ENCODE measurements around the gene CSMD2.

CSMD2 gene

DNA sequence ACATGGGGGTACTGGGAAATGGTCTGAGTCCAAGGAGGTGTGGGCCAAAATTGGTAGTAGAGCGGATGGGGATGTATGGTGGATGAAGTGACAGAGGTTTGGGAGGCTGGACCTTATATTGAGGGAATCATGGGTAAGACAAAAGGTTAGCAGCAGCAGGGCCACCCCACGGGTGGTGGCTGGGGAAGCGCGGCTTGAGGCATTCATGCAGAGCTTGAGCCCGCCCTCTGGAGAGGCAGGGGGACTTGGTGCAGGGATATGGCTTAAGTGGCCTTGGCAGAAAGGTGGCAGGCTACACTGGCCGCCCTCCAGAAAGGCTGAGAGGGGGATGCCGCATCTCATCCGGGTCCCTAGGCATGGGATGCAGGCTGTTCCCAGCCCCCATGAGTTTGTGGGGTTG is 269.6 kb downstream of the CSMD2 start:
- DNase-seq: no peak

DNA sequence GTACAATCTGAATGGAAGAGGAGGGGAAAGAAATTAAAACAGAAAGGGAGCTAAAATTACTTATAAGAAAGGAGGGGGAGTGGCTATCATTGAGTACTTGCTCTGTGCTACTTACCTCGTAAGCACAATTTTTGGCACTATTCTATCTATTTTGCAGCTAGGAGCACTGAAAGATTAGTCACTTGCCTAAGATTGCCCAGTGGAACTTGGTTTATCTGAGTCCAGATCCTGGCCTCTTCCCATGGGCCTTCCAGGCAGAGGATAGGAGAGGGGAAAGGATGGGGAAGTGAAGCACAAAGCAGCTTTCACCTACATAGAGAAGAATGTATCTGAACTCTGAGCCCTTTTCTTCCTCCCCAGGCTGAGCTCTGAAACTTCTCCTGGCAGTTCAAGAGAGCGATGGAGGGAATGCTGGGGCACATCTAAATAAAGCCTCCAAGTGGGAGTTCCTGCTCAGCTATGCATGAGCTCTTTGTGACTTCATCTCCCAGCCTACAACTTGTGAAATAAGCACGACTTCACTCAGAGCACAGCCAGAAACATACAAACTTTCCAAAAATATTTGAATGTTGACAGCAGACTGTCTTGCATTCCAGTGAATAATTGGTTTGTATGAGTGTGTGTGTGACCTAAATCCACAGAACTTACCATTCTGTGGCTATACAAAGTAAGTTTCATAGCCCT is 271.7 kb downstream of the CSMD2 start:
- no peak for DNase-seq

- no peak for DNase-seq
Observed at GRCh38 chr1:33886496-33886895, 278.5 kb downstream of the CSMD2 start.

- DNase-seq: no peak
Observed at GRCh38 chr1:33880305-33880704, 284.7 kb downstream of the CSMD2 start.

GRCh38 chr1:33878392-33878791 is 286.6 kb downstream of the CSMD2 start:
- DNase-seq: no peak

DNA sequence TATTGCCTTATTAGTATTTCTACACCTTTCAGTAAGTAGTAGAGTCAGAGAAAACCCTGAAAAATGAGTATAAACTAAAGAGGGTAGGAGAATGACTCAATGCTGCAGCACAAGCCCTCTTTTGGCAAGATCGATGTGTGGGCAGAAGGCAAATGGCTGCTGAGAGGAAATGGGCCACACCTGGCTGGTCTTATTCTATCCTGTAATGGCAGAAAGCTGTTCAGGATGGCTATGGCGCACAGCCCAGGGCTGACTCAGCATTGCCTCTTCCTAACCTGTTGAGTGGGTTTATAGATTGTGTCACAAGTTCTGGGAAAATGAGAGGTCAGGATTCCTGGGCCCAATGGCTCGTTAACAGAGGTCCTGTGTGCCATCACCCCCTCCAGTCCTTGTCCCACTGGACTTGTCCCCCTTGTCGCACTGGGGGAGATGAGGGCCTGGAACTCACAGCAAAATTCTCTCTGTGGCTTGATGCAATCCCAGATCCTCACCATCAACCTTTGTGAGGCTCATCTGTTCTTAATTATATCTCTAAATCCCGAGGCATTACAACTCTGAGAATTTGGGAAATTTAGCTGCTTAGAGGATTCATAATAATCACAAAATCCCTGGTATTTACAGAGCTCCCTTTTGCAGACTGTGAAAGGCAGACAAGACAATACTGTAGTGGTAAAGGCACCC is 287.9 kb downstream of the CSMD2 start:
- no peak for DNase-seq

- DNase-seq: no peak
Observed at GRCh38 chr1:33875862-33876261, 289.2 kb downstream of the CSMD2 start.

DNA sequence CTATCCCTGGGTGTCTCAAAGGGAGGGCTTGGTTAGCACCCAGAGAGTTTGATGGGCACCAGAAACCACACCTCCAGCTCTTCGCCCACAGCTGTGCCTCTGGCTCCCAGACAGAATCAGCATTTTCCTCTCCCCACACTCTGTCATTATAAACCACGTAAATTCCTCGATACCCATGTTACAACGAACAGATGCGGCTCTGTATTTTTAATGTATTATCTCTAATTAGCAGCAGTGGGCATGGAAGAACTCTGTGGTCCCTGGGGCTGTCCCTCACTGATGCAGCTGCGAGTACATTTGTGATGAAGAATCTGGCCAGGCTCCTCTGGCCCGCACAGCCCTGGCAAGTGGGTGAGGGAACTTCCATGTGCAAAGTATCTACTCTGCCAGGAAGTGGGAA is 290.4 kb downstream of the CSMD2 start:
- DNase-seq: no peak

- DNase-seq: no peak
Observed at GRCh38 chr1:33872683-33873082, 292.3 kb downstream of the CSMD2 start.

GRCh38 chr1:33872275-33872674 is 292.8 kb downstream of the CSMD2 start:
- DNase-seq: no peak

- DNase-seq: no peak
Observed at GRCh38 chr1:33867684-33868083, 297.3 kb downstream of the CSMD2 start.

DNA sequence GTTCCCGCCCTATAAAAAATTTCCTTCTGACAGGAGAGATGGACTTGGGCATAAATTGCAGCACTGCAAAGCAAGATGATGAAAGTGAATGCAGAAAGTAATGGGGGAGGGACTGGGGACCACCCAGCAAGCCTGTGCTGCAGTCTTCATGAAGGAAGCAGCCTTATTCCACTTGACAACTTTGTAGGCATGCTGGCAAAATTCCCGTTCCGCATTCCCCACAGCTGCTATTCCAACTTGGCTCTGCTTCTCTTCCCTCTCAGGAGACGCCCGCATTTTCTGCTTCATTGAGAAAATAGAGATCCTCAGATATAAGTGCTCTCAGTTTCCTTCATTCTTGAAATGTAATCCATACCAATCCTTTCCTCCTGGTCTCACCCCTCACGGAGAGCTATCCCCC is 298.7 kb downstream of the CSMD2 start:
- no peak for DNase-seq

DNA sequence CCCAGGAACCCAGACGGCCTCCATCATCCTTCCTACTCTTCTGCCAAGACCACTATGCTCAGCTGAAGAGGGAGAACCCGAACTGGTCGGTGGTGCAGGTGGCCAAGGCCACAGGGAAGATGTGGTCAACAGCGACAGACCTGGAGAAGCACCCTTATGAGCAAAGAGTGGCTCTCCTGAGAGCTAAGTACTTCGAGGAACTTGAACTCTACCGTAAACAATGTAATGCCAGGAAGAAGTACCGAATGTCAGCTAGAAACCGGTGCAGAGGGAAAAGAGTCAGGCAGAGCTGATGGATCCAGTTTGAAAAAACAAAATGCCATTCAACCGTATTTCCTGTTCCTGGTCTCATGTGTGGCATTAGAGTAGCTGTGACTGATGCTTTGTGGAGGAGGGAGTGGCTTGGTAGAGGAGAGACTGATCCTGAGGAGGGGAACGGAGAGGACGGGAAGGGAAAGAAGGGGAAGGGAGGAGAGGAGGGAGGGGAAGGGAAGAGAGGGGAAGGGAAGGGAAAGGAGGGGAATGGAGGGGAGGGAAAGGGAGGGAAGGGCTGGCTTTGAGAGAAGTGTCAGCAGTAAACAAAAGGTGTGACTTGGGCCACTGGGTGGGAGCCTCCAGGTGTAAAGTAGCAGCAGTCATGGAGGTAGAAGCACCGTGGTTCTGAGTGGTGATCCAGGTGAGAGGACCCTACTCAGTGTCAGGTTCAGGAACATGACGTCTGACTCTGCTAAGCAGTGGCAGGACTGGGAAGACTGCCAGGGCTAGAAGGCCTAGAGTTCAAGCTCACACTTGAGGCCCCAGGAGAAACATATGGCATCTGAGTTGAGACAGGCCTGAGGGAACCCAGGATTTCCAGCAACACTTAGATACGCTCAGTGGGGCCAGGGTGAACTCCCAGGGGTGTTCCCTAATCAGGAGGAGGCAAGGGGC is 300.3 kb downstream of the CSMD2 start:
- DNase-seq: no peak

GRCh38 chr1:33863779-33864178 is 301.3 kb downstream of the CSMD2 start, which contains the start of gene HMGB4:
Gene HMGB4 (plus strand): TSS chr1:33864079. CDS start chr1:33864192, 113 bp downstream.
- DNase-seq: no peak

DNA sequence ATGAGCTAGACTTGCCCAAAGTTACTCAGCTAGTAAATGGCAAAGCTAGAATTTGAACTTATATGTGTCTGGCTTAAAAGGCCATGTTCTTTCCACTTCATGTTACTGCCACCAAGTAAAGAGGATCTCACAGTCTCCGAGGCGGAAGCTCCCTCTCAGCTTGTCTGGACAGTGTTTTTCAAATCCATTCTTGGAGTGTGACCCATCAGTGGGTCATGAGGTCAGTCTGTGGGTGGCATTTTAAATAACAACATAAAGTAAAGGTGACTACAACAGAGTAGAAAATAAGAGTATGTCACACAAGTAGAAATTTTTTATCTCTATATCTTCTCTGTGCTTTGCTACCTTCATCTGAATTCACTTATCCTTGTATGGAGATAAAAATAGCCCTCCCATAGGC is 304.4 kb downstream of the CSMD2 start:
- no peak for DNase-seq

DNA sequence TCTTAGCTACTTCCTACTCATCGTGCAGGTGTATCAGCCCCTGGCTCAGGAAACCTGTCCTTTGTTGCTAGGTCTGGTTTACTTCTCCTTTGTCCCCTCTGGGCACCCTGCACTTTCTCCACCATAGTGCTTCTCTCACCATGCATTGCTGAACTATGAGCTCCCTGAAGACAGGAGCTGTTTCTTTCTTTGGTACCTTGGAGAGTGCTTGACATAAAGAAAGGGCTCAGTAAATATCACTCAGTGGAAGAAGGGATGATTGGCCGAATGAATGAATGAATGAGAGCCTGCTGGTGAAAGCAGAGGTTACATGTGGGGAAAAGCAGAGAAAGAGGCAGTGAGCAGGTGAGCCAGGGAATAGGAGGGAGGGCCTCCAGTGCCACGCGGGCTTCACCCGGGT is 310.9 kb downstream of the CSMD2 start:
- DNase-seq: no peak

- no peak for DNase-seq
Observed at GRCh38 chr1:33853431-33853830, 311.6 kb downstream of the CSMD2 start.

GRCh38 chr1:33852711-33853110 is 312.3 kb downstream of the CSMD2 start:
- DNase-seq: no peak

DNA sequence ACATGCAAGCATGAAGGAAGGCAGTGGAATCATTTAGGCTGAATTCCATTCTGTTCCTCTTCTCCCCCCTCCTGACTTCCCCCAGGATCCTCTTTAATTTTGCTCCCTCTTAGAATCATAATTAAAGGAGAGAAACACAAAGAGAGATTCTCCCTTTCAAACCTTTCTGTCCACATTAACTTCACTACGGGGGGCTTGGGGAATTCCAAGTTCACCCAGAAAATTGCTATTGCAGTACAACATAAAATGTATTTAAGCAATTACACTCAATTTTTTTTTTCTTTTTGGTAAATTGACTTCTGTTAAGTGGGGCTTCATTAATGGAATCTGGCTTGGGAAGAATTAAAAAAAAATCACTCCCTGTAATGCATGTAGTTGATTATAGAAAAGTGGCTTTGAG is 314.5 kb downstream of the CSMD2 start:
- no peak for DNase-seq

- no peak for DNase-seq
Observed at GRCh38 chr1:33849211-33849610, 315.8 kb downstream of the CSMD2 start.

DNA sequence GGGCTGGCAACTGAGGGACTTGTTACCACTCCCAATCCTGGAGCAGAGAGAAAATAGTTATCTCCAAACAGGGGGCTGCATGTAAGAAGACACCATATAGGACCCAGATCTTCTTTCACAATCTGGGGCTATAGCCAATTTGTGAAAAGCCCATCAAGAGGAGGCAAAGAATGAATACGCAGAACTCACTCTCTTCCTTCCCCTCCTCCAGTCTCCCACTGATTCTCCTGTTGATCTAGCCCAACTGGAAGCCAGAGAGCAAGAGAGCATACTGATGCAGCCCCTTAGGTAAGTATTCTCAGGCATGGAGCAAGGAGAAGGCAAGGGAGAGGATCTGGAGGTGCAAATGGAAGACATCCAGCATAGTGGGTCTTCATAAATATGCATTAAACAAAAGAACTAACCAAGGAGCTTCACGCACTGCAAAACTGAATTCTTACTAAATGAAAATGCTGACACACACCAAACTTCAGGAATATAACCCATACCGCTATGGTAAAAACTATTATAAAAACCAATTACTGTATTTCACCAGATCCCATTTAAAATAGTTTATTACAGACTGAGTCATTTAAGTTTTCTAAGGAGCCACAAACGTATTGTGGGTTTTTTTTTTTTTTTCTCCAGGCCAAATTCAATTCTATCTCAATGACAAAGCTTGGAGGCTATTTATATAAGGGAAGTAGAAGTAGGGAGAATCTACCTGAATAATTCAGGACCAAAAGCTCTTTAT is 316.7 kb downstream of the CSMD2 start:
- DNase-seq: no peak

DNA sequence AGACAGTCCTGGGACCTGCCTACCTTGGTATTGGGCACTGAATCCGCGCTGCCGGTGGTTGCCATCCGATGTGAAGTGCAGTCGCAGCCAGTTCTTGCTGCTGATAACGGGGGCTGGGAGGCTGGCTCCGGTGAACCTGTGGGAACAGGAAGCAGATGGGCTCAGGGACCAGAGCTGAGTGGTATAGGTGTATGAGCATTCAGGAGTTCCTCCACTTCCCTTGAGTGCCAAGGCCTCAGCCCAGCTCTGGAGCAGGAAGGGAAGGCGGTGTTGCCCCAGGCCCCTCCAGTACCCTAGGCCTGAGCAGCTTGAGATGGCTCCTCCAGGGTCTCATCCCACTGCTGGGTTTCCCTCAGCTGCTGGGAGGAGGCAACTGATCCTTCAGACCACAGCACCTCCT is 318.2 kb downstream of the CSMD2 start:
- DNase-seq: no peak

- DNase-seq: no peak
Observed at GRCh38 chr1:33844166-33844565, 320.9 kb downstream of the CSMD2 start.

Data from activated CD4-positive, CD25-positive, alpha-beta regulatory T cell treated with anti-CD3 and anti-CD28 coated beads, Interleukin-2, amount 50 U/mL, for 72 hours (primary cell).